ENCODE results near the gene P2RX2. TPM values are rescaled to one million over a fixed set of nuclear protein-coding genes. Genes with fewer than 3 reads are reported as not detected.

The P2RX2 gene
- total RNA-seq, result 1 to 10 TPM in 2 of 6 donors, under 1 TPM in 2, not detected in 2; 0.27 to 4.4 (median 1.00) TPM

GRCh38 chr12:132618683-132619043 is at the start of gene P2RX2:
TSS of gene P2RX2 (plus strand) at chr12:132618776. CDS start at chr12:132618817, 41 bp downstream.
- DNase-seq (no peak), ATAC-seq (ENCODE audit: low FRiP score in 2 of 2) (no peak)
- Histone ChIP-seq H3K36me3 (peaks cover 0 to 1% (median under 1%) of the 10 kb centered on the region in 4 donors), H3K27ac (no peak within 1 kb of the TSS), H3K27me3 (peaks cover 0 to 35% (median 16%) of the 10 kb centered on the region in 4 donors), H3K4me3 (peak within 1 kb of the TSS in 3 of 4 donors; percentile 29 to 39 (median 33)), H3K4me1 (peaks cover 9 to 37% (median 23%) of the 10 kb centered on the region in 4 donors), H3K9me3 (peaks cover 5 to 19% (median 11%) of the 10 kb centered on the region in 4 donors)
- TF ChIP-seq POLR2A (IDR thresholded peaks at IDR 0.05) (no peak), POLR2AphosphoS5 (IDR thresholded peaks at IDR 0.05) (no peak), EP300 (IDR thresholded peaks at IDR 0.05) (no peak)
- TF ChIP-seq, protein P1, sequence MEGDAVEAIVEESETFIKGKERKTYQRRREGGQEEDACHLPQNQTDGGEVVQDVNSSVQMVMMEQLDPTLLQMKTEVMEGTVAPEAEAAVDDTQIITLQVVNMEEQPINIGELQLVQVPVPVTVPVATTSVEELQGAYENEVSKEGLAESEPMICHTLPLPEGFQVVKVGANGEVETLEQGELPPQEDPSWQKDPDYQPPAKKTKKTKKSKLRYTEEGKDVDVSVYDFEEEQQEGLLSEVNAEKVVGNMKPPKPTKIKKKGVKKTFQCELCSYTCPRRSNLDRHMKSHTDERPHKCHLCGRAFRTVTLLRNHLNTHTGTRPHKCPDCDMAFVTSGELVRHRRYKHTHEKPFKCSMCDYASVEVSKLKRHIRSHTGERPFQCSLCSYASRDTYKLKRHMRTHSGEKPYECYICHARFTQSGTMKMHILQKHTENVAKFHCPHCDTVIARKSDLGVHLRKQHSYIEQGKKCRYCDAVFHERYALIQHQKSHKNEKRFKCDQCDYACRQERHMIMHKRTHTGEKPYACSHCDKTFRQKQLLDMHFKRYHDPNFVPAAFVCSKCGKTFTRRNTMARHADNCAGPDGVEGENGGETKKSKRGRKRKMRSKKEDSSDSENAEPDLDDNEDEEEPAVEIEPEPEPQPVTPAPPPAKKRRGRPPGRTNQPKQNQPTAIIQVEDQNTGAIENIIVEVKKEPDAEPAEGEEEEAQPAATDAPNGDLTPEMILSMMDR (IDR thresholded peaks at IDR 0.05), result no peak
- WGBS, 2 donors, result no CpG with 5 or more reads among the region's 49 CpGs

- no peaks in the 10 kb centered on the region for H3K9me3 ChIP-seq
- H3K4me1 ChIP-seq, result peaks cover 0 to 11% (median 2%) of the 10 kb centered on the region in 4 donors
- H3K36me3 ChIP-seq, result peaks cover 0 to 45% (median 30%) of the 10 kb centered on the region in 4 donors
- no peak for ATAC-seq (ENCODE audit: low FRiP score in 2 of 2)
- DNase-seq, result peak in 1 of 2 donors; percentile 53
- H3K27me3 ChIP-seq, result no peaks in the 10 kb centered on the region
- no peak for TF ChIP-seq POLR2AphosphoS5 (IDR thresholded peaks at IDR 0.05)
- no peak overlapping the region for H3K4me3 ChIP-seq
- H3K27ac ChIP-seq, result no peak overlapping the region
- WGBS, 2 donors, result 92 to 94% methylated on average over 7 to 17 of the region's 17 CpGs
These were observed 49.6 kb upstream of the P2RX2 start for GRCh38 chr12:132568826-132569480.

DNA sequence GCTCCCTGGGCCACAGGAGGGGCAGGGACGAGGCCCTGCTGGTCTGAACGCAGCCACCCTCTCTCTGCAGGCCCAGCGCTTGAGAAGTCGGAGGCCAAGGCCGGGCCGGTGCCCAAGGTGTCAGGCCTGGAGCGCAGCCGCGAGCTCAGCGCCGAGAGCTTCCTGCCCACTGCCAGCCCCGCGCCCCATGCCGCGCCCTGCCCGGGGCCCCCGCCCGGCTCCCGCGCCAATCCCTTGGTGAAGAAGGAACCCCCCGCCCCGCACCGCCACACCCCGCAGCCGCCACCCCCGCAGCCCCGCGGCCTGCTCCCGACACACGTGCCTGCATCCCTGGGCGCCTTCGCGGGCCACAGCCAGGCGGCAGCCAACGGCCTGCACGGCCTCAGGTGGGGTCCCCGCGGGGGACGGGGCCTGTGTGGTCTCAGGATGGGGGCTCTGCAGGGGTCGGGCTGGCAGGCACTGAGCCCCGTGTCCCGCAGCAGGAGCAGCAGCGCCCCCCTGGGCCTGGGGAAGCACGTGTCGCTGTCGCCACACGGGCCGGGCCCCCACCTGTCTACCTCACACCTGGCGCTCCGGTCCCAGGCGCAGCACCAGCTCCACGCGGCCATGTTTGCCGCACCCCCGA is 48.6 kb upstream of the P2RX2 start:
- H3K27ac ChIP-seq, result no peak overlapping the region
- no peak overlapping the region for H3K4me3 ChIP-seq
- H3K36me3 ChIP-seq, result peaks cover 6 to 55% (median 39%) of the 10 kb centered on the region in 4 donors
- 97 to 98% methylated on average over 21 to 43 of the region's 55 CpGs for WGBS, 2 donors
- DNase-seq, result peak in 1 of 2 donors; percentile 84
- H3K4me1 ChIP-seq, result peaks cover 0 to 11% (median 2%) of the 10 kb centered on the region in 4 donors
- H3K27me3 ChIP-seq, result no peaks in the 10 kb centered on the region
- no peaks in the 10 kb centered on the region for H3K9me3 ChIP-seq
- TF ChIP-seq, protein P1 (IDR thresholded peaks at IDR 0.05), result no peak
- no peak for TF ChIP-seq EP300 (IDR thresholded peaks at IDR 0.05)
- no peak for TF ChIP-seq POLR2A (IDR thresholded peaks at IDR 0.05)
- no peak for TF ChIP-seq POLR2AphosphoS5 (IDR thresholded peaks at IDR 0.05)
- no peak for ATAC-seq (ENCODE audit: low FRiP score in 2 of 2)

DNA sequence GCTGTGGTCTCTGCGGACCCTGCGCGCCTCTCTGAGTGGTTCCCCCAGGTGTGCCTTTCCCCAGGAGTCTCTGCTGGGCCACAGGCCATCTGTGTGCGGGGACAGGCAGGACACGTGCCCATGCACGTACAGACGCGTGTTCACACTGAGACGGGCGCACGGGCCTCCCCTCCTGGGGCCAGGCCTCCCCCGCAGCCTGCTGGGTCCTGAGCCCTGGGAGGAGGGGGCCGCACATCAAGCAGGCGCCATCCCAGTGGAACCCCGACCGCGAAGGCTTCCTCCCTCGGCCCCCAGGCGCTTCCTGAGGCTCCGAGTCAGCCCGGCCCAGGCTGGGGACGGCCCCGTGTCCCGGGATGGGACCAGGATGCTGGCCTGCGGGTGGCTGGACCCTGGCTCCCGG is 47.9 kb upstream of the P2RX2 start:
- Histone ChIP-seq H3K36me3 (peaks cover 6 to 57% (median 42%) of the 10 kb centered on the region in 4 donors), H3K4me3 (no peak overlapping the region), H3K9me3 (no peaks in the 10 kb centered on the region), H3K4me1 (peaks cover 0 to 11% (median 2%) of the 10 kb centered on the region in 4 donors), H3K27me3 (no peaks in the 10 kb centered on the region), H3K27ac (no peak overlapping the region)
- ATAC-seq (ENCODE audit: low FRiP score in 2 of 2) (no peak), DNase-seq (no peak)
- TF ChIP-seq POLR2AphosphoS5 (IDR thresholded peaks at IDR 0.05), result no peak
- TF ChIP-seq EP300 (IDR thresholded peaks at IDR 0.05), result no peak
- no peak for TF ChIP-seq POLR2A (IDR thresholded peaks at IDR 0.05)
- TF ChIP-seq, protein P1 (IDR thresholded peaks at IDR 0.05), result no peak
- WGBS, 2 donors, result 97 to 98% methylated on average over 18 to 23 of the region's 26 CpGs

GRCh38 chr12:132571051-132571450 is 47.5 kb upstream of the P2RX2 start:
- TF ChIP-seq, protein P1 (IDR thresholded peaks at IDR 0.05), result no peak
- TF ChIP-seq EP300 (IDR thresholded peaks at IDR 0.05) (no peak), POLR2A (IDR thresholded peaks at IDR 0.05) (no peak), POLR2AphosphoS5 (IDR thresholded peaks at IDR 0.05) (no peak)
- WGBS, 2 donors, result 92 to 94% methylated on average over 25 to 26 of the region's 27 CpGs
- ATAC-seq (ENCODE audit: low FRiP score in 2 of 2) (no peak), DNase-seq (peak in 1 of 2 donors; percentile 84)
- no peak overlapping the region for H3K27ac ChIP-seq
- H3K27me3 ChIP-seq, result no peaks in the 10 kb centered on the region
- peaks cover 0 to 11% (median 2%) of the 10 kb centered on the region in 4 donors for H3K4me1 ChIP-seq
- peaks cover 6 to 59% (median 42%) of the 10 kb centered on the region in 4 donors for H3K36me3 ChIP-seq
- H3K4me3 ChIP-seq, result no peak overlapping the region
- H3K9me3 ChIP-seq, result no peaks in the 10 kb centered on the region

All from upper lobe of left lung (tissue), 6 donors.